Activated CD8-positive, alpha-beta memory T cell treated with anti-CD3 and anti-CD28 coated beads, Interleukin-2, amount 50 U/mL, for 24 hours (primary cell): Measurements from ENCODE around the gene TRAPPC12.
"Not testable (repeated sequence)": the region's sequence is repeated elsewhere in the genome, so short reads cannot be mapped to it uniquely, and the experiment has no call there.

Source experiments
- DNase-seq: peaks from one replicate; pipeline ENCODE4 v3.0.0-alpha.2; 2020; ENCODE audit errors: extremely low read depth

TRAPPC12 gene

GRCh38 chr2:3454005-3454404 is 74.5 kb downstream of the TRAPPC12 start:
- DNase-seq: not testable (repeated sequence)

- no peak for DNase-seq
These were observed 75.3 kb downstream of the TRAPPC12 start for GRCh38 chr2:3454802-3455201.

DNA sequence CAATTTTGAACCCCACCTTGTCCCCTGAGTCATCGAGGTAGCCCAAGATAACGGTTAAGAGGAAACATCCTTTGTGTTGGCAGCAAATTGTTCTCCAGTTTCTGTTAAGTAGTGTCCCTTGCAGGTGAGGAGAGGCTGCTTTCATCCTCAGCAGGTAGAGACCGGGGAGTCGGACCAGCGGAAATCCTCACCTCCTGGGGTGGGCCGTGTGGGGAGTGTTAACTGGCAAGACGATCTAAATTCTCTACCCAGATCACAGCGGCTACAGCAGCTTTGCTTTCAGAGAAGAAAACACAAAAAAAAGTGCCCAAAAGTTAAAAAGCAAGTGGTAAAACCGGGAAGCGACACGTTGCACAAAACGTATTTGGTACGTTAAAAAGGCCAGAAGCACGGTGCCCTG is 76.6 kb downstream of the TRAPPC12 start:
- no peak for DNase-seq

DNA sequence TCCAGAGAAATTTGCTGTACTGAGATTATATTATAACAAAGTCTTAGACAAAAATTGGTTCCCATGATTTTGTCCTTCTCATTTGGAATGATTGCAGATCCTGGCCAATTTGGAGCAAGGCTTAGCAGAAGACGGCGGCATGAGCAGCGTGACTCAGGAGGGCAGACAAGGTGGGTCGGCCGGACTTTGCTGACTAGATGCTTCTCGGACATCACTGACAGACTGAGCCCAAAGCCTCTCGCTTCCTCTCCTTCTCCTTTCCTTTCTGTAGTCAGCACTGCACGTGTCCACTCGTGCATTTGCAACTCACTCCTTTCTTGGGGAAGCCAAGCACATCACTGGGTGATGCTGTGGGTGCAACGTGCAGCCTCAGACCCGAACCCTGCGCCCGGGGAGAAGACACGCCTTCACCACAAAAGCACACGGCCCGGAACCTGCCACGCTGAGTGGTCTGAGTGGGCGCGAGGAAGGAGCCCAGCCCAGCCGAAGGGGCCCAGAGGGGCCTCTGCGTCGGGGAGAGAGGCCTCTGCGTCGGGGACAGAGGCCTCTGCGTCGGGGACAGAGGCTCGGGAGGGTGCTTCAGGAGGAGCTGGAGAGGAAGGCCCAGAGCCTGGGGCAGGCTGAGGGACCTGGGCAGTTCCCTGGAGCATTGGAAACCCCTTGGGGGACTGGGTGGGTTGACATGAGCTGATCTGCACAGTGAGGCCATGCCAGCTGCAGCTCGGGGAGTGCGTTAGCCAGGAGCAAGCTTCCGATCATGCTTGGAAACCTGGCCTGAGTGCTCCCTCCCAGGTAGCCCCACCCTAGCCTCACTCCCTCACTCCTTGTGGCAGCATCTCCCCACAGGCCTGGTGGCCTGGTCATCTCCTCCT is 78.3 kb downstream of the TRAPPC12 start:
- DNase-seq: no peak

DNA sequence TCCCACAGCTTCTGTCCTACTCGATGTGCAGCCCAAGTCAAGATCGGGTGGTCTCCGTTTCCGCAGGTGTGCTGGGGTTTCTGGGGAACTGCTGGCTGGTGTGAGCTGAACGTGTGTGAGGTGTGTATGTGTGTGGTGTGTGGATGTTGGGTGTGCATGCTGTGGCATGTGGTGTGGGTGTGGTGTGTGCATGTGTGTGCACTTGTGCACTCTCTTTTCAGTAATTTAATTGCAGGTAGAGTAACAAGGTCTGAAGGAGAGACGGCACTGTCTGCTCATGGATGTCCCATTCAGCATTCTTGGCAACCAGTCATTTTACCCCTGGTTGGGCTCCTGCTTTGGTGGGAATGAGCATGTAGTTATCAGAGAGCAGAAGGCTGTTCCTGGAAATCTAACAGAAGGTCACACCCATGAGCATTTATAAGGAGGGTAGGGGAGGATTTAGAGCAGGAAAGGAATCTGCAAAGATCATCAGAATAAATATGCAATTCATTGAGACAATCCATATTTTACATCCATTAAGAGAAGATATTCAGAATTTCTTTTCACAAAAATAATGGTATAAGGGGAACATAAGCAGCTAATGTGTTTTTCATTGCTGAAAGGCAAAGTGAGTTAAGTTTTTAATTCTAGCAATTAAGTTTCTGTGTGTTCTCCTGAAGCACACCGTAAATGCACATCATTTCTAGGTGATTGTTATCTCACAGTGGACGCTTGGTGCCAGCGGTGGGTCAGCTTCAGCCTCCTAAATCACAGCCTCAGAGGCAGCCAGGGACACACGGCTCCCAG is 79.1 kb downstream of the TRAPPC12 start:
- DNase-seq: no peak

DNA sequence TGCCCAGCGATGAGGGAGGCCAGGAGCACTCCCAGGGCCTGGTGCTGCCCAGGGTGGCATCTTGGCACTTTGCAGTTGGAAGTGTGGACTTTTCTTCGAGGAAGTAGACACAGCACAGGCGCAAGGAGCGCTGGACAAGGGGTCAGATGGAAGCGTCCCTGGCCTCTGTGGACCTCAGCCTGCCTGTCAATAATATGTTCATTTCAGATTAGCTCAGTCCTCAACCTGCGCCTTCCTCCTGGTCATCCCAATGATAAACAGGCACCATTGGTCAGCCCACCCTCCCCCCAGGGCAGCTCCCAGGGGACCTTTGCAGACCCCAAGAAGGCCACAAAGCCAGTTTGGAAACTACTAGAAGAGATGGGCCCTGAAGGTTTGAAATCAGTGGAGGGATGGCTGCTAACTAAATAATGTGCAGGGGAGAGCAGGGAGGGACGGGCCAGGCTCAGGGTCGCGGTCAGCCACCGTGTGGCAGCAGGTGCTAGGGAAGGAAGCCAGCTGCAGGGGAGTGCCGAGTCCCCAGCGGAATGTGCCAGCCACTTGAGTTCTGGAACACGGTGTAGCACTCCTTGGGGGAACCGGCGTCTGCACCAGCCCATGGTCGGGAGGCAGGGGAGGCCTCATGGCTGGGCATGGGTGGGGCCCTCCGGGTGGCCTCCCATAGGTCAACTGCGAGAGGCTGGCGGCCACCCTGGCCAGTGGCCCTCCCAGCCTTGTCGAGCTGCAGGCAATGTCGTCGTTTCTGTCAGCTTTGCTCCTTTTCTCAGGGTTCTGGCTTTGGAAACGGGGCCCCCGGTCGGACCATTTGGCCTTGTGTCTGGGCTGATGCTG is 79.9 kb downstream of the TRAPPC12 start:
- no peak for DNase-seq

- no peak for DNase-seq
These were observed 80.7 kb downstream of the TRAPPC12 start for GRCh38 chr2:3460156-3460555.

DNA sequence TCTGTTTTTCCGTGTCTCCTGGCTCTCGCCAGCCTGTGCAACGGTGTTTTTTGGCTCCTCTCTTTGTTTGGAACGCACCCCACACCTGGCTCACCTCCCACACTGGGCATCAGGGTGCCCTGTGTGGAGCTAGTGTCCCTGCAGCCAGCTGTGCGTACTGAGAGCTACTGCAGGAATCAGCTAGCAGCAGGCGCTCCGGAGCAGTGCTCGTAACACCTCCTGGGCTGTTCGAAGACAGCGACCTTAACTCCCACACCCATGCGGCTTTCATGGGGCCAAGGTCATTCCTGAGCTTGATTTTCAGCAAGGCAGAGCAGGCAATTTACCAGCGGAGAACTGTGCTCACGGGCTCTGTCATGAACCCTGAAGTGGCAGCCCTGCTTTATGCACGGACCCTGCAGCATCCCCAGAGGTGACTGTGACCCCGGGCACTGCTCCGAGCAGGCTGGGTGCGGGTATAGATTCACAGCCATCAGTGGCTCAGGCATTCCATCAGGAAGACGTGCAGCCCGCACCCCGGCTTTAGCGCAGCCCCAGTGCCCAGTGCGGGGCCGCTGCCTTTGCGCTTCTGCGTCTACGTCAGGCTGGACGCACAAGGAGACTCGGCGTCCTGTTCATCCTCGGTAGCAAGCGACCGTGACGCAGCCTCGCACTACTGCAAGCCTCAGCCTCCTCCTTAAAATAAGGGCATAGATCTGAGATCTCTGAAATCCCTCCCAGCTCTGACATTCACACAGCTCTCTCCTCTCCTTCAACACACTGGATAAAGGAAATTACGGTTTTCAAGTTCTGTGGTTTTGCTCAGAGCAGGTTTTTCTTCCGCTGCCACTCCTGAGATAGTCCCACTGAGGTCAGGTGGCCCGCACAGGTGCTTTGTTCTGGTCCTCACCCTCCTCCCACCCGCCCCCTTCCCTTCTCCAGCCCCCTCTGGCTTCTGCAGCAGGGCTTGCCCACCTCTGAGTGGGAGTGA is 81.6 kb downstream of the TRAPPC12 start:
- no peak for DNase-seq

GRCh38 chr2:3461801-3462492 is 82.5 kb downstream of the TRAPPC12 start:
- no peak for DNase-seq

- DNase-seq: no peak
These were observed 83.1 kb downstream of the TRAPPC12 start for GRCh38 chr2:3462493-3463104.

DNA sequence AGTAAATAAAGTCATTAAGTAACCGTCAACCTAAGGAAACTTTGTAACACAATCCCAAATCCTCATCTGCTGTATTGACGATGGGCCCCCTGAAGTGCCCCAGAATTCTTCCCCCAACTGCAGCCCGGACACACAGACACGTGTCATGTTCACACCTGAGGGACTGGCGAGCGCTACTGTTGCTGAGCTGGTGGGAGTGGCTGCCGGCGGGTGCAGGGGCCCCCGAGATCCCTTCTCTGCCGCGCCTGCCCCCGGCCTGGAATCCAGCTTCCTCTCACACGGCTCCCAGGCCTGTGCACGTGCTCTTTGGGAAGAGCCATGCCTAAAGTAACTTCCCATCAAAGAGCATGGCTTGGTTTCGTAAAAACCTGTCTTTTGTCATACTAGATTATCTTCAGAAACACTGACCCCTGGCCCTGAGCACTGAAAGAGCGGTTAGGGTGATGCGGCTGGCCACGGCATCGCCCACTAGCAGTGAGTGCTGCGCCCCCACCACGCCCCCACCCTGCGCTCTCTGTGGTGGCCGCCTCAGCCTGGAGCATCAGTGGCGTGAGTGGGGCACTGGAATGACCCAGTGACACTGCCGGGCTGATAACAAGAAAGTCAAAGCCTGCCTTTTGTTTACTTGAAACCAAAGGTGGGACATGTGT is 83.8 kb downstream of the TRAPPC12 start:
- DNase-seq: no peak

DNA sequence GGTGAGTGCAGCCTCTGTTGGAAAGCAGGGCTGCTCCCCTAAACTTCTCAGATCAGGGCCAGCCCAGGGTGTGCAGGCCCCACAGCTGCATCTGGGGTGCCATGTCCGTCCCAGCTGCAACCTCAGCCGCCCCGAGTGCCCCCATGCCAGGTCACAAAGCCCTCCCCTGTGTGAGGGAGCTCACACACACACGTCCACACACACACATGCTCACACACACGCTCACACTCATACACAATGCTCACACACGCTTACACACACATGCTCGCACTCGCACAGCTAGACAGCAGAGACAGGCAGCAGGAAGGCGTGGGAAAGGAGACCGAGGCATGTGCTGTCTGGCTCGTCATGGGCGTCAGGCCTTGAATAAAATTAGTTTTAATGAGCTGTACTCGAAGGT is 84.5 kb downstream of the TRAPPC12 start:
- no peak for DNase-seq

DNA sequence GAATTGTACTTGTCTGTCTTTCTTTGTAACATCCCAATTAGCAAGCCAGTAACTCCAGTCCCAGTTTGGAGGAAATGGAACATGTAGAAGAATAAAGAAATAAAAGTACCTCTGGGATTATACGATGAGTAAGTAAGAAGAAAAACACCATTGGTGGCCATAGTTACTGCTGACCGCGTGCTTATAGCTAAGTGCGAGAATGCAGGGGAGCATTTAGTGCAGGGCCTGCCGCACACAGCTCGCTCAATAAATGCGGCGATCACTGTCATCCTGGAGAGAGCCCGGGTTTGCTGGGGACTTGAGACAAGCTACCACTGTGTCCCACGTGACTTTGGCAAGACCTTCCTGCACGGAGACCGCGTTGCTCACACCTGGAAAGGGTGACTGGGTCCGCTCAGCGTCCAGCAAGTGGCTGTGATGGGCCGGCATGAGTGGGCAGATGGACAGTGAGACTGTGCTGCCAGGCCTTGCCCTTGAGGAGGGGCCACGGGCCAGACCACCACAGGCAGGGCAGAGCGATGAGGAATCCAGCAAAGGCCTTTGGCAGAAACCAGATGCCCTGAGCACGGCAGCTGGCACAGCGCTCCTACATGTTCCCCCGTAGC is 85.0 kb downstream of the TRAPPC12 start:
- DNase-seq: no peak

DNA sequence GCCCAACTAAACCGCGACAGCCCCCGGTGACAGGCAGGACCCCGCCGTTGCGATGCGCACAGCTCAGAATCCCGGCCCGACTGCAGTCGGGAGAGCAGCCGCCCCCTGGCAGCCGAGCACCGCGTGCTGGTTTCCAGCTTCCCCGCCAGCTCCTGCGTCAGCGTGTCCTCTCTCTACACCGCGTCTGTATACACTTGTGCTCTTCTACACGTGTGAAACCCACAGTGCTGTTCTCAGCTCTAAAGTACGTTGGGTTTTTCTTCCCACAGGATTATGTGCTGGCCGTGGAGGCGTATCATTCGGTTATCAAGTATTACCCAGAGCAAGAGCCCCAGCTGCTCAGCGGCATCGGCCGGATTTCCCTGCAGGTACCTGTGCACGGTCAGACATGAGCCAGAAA is 85.8 kb downstream of the TRAPPC12 start:
- no peak for DNase-seq

GRCh38 chr2:3465844-3466481 is 86.5 kb downstream of the TRAPPC12 start:
- DNase-seq: no peak

- DNase-seq: no peak
These were observed 87.0 kb downstream of the TRAPPC12 start for GRCh38 chr2:3466482-3466863.

DNA sequence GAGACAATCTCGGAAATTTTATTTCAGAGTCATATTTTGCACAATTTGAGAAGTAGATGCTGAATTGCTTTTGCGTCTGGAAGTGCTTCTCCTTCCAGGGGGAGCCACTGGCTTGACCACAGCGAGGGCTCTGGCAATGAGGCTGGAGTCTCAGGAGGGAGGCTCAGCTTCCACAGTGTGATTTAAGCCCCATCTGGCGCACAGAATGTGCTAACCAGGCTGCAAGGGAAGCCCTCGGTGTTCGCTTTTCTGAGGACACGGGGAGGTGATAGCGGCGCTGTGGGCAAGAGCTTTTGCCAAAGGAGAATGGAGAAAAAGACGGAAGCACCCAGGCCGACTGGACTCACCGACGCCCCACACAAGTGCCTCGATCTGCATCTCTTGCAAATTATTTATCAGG is 87.5 kb downstream of the TRAPPC12 start:
- DNase-seq: no peak

DNA sequence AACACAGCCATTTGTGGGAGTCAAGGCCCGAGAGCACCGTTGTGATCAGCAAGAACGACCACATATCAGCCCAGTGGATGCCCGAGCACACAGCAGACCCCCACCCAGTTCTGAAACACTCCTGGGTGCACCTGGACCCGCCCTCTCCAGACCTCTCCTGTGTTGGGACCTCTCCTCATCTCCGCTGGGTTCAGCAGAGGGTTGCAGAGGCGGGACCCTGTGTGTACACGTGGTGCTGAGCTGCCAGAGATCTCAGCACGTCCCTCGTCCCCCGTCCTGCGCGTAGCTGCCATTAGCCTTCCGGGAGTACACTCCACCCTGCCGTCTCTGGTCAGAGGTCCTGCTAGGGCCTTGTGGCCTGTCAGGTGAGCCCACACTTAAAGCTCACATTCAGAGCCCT is 88.2 kb downstream of the TRAPPC12 start:
- no peak for DNase-seq
